ENCODE data around the gene SRSF1.
A peak's percentile ranks its signal among the peaks of the same experiment; 100 is the strongest.
"Not testable (repeated sequence)": the region's sequence is repeated elsewhere in the genome, so short reads cannot be mapped to it uniquely, and the experiment has no call there.

Gene SRSF1

GRCh38 chr17:58006924-58007780 is at the start of gene SRSF1:
Gene SRSF1, minus strand, starts transcription at chr17:58007246. Its CDS starts 109 bp downstream, at chr17:58007137.
- DNase-seq = peak; percentile 99

- no peak for DNase-seq
Measured at GRCh38 chr17:58056476-58056875, 49.4 kb upstream of the SRSF1 start.

GRCh38 chr17:58054641-58055040 is 47.6 kb upstream of the SRSF1 start:
- DNase-seq = no peak

GRCh38 chr17:58052945-58053715 is 46.1 kb upstream of the SRSF1 start:
- no peak for DNase-seq

GRCh38 chr17:58052407-58052806 is 45.4 kb upstream of the SRSF1 start:
- no peak for DNase-seq

- no peak for DNase-seq
Measured at GRCh38 chr17:58051468-58051867, 44.4 kb upstream of the SRSF1 start.

- no peak for DNase-seq
Measured at GRCh38 chr17:58050966-58051365, 43.9 kb upstream of the SRSF1 start.

- DNase-seq = no peak
Measured at GRCh38 chr17:58049533-58049932, 42.5 kb upstream of the SRSF1 start.

GRCh38 chr17:58047376-58048150 is 40.5 kb upstream of the SRSF1 start:
- DNase-seq = no peak

GRCh38 chr17:58046239-58047094 is 39.4 kb upstream of the SRSF1 start:
- DNase-seq = no peak

- not testable (repeated sequence) for DNase-seq
Measured at GRCh38 chr17:58044256-58044655, 37.2 kb upstream of the SRSF1 start.

- no peak for DNase-seq
Measured at GRCh38 chr17:58043221-58044181, 36.5 kb upstream of the SRSF1 start.

- no peak for DNase-seq
Measured at GRCh38 chr17:58041161-58041560, 34.1 kb upstream of the SRSF1 start.

GRCh38 chr17:58040386-58040785 is 33.3 kb upstream of the SRSF1 start:
- no peak for DNase-seq

GRCh38 chr17:58039975-58040374 is 32.9 kb upstream of the SRSF1 start:
- no peak for DNase-seq

- DNase-seq = no peak
Measured at GRCh38 chr17:58032691-58033415, 25.8 kb upstream of the SRSF1 start.

GRCh38 chr17:58028578-58028977 is 21.5 kb upstream of the SRSF1 start:
- DNase-seq = no peak

- DNase-seq = no peak
Measured at GRCh38 chr17:58020401-58020800, 13.4 kb upstream of the SRSF1 start.

GRCh38 chr17:58019521-58019920 is 12.5 kb upstream of the SRSF1 start:
- no peak for DNase-seq

GRCh38 chr17:58019039-58019438 is 12.0 kb upstream of the SRSF1 start:
- no peak for DNase-seq
